ENCODE results near the gene OR2J3. TPM values are rescaled to one million over a fixed set of nuclear protein-coding genes. Genes with fewer than 3 reads are reported as not detected.
"Not testable (repeated sequence)": the region's sequence is repeated elsewhere in the genome, so short reads cannot be mapped to it uniquely, and the experiment has no call there.

Gene OR2J3
- total RNA-seq, 1 experiment from 2014 or later: not detected

DNA sequence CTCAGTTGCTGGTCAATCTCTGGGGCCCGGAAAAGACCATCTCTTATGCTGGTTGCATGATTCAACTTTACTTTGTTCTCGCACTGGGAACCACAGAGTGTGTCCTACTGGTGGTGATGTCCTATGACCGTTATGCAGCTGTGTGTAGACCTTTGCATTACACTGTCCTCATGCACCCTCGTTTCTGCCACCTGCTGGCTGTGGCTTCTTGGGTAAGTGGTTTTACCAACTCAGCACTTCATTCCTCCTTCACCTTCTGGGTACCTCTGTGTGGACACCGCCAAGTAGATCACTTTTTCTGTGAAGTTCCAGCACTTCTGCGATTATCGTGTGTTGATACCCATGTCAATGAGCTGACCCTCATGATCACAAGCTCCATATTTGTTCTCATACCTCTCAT is 4.3 kb downstream of the OR2J3 start:
- no peak overlapping the region for H3K27ac Mint-ChIP-seq (ENCODE audit: unreplicated experiment)
- ChIA-PET CTCF (no interaction called here), POLR2A (no interaction called here)
- no TSS peak for BruUV-seq (replicated peaks)
- Histone ChIP-seq H3K4me3 (ENCODE audit: low read depth, low read length) (no peak overlapping the region), H3K36me3 (ENCODE audit: control insufficient read depth, insufficient read depth, low read length) (no peaks in the 10 kb centered on the region), H3K4me1 (no peaks in the 10 kb centered on the region), H3K27me3 (replicated peaks; ENCODE audit: control insufficient read depth, insufficient read depth, low read length) (no peaks in the 10 kb centered on the region), H3K9me3 (no peaks in the 10 kb centered on the region)
- H3K9me3 Mint-ChIP-seq (ENCODE audit: unreplicated experiment): no peaks in the 10 kb centered on the region
- H3K4me3 Mint-ChIP-seq (ENCODE audit: unreplicated experiment): no peak overlapping the region
- intact Hi-C loops (cut with micrococcal nuclease; ENCODE audit: unreplicated experiment): loop anchor here (1.0 kb wide), 1 partner anchor 40 kb away; no protein-coding TSS in a partner anchor
- peak in 1 of 2 experiments; percentile 13 for DNase-seq
- H3K27me3 Mint-ChIP-seq (ENCODE audit: insufficient read depth, unreplicated experiment): peaks cover 3% of the 10 kb centered on the region
- H3K36me3 Mint-ChIP-seq (ENCODE audit: insufficient read depth, unreplicated experiment): no peaks in the 10 kb centered on the region
- H3K4me1 Mint-ChIP-seq (ENCODE audit: low read depth, unreplicated experiment): no peaks in the 10 kb centered on the region
- TF ChIP-seq, protein P1, sequence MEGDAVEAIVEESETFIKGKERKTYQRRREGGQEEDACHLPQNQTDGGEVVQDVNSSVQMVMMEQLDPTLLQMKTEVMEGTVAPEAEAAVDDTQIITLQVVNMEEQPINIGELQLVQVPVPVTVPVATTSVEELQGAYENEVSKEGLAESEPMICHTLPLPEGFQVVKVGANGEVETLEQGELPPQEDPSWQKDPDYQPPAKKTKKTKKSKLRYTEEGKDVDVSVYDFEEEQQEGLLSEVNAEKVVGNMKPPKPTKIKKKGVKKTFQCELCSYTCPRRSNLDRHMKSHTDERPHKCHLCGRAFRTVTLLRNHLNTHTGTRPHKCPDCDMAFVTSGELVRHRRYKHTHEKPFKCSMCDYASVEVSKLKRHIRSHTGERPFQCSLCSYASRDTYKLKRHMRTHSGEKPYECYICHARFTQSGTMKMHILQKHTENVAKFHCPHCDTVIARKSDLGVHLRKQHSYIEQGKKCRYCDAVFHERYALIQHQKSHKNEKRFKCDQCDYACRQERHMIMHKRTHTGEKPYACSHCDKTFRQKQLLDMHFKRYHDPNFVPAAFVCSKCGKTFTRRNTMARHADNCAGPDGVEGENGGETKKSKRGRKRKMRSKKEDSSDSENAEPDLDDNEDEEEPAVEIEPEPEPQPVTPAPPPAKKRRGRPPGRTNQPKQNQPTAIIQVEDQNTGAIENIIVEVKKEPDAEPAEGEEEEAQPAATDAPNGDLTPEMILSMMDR (IDR thresholded peaks at IDR 0.05; ENCODE audit: insufficient read depth in 1 of 2, low read depth in 1 of 2, low read length in 1 of 2, severe bottlenecking in 1 of 2, unreplicated experiment in 1 of 2): peak in 1 of 2 experiments; percentile 16

DNA sequence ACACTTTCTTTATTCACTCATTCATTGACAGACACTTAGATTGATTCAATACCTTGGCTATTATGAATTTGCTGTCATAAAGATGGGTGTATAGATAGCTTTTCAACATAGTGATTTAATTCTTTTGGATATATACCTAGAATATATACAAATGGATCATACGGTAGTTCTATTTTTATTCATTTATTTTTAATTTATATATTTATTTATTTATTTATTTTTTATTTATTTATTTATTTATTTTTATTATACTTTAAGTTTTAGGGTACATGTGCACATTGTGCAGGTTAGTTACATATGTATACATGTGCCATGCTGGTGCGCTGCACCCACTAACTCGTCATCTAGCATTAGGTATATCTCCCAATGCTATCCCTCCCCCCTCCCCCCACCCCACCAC is 7.1 kb downstream of the OR2J3 start:
- H3K36me3 Mint-ChIP-seq (ENCODE audit: insufficient read depth, unreplicated experiment); H3K9me3 ChIP-seq; H3K4me3 Mint-ChIP-seq (ENCODE audit: unreplicated experiment); intact Hi-C loops (cut with micrococcal nuclease; ENCODE audit: unreplicated experiment); POLR2A ChIA-PET; H3K27me3 ChIP-seq (replicated peaks; ENCODE audit: control insufficient read depth, insufficient read depth, low read length); BruUV-seq (replicated peaks); H3K9me3 Mint-ChIP-seq (ENCODE audit: unreplicated experiment); H3K36me3 ChIP-seq (ENCODE audit: control insufficient read depth, insufficient read depth, low read length); H3K4me1 Mint-ChIP-seq (ENCODE audit: low read depth, unreplicated experiment); H3K4me3 ChIP-seq (ENCODE audit: low read depth, low read length); DNase-seq; H3K27me3 Mint-ChIP-seq (ENCODE audit: insufficient read depth, unreplicated experiment); H3K27ac Mint-ChIP-seq (ENCODE audit: unreplicated experiment); H3K4me1 ChIP-seq; CTCF ChIA-PET: not testable (repeated sequence)

GRCh38 chr6:29129326-29130012 is 21.6 kb downstream of the OR2J3 start:
- Histone ChIP-seq H3K36me3 (ENCODE audit: control insufficient read depth, insufficient read depth, low read length) (no peaks in the 10 kb centered on the region), H3K4me1 (no peaks in the 10 kb centered on the region), H3K27me3 (replicated peaks; ENCODE audit: control insufficient read depth, insufficient read depth, low read length) (no peaks in the 10 kb centered on the region), H3K4me3 (ENCODE audit: low read depth, low read length) (no peak overlapping the region), H3K9me3 (no peaks in the 10 kb centered on the region)
- H3K4me1 Mint-ChIP-seq (ENCODE audit: low read depth, unreplicated experiment): no peaks in the 10 kb centered on the region
- DNase-seq: no peak
- H3K4me3 Mint-ChIP-seq (ENCODE audit: unreplicated experiment): no peak overlapping the region
- BruUV-seq (replicated peaks): no TSS peak
- POLR2A ChIA-PET: no interaction called here
- H3K9me3 Mint-ChIP-seq (ENCODE audit: unreplicated experiment): no peaks in the 10 kb centered on the region
- no peak overlapping the region for H3K27ac Mint-ChIP-seq (ENCODE audit: unreplicated experiment)
- no peaks in the 10 kb centered on the region for H3K36me3 Mint-ChIP-seq (ENCODE audit: insufficient read depth, unreplicated experiment)
- intact Hi-C loops (cut with micrococcal nuclease; ENCODE audit: unreplicated experiment): no loop called here
- TF ChIP-seq, protein P1 (IDR thresholded peaks at IDR 0.05; ENCODE audit: insufficient read depth in 1 of 2, low read depth in 1 of 2, low read length in 1 of 2, severe bottlenecking in 1 of 2, unreplicated experiment in 1 of 2): no peak
- CTCF ChIA-PET: no interaction called here
- H3K27me3 Mint-ChIP-seq (ENCODE audit: insufficient read depth, unreplicated experiment): peaks cover 6% of the 10 kb centered on the region
